GM13976 (cell line): Measurements from ENCODE around the gene ABCA7.
"Not testable (repeated sequence)": the region's sequence is repeated elsewhere in the genome, so short reads cannot be mapped to it uniquely, and the experiment has no call there.

Source experiments
- DNase-seq: peaks from one replicate; pipeline ENCODE4 v3.0.0; 2012; ENCODE audit warnings: low spot score
- CTCF ChIP-seq: IDR thresholded peaks from 2 replicates; pipeline ENCODE4 v1.5.1; 2012; ENCODE audit warnings: borderline replicate concordance, mild to moderate bottlenecking; ENCODE audit not compliant: insufficient read depth; ENCODE audit errors: extremely low read depth, missing control alignments, control extremely low read depth
- in situ Hi-C: fragments of 300-500 bp; cut with MboI; formaldehyde crosslinking; loops from one replicate; pipeline ENCODE4 v1.12.0; 2022; ENCODE audit warnings: low sequenced_read_pairs, mixed read lengths, inconsistent platforms; ENCODE audit not compliant: unreplicated experiment

The ABCA7 gene

GRCh38 chr19:1017906-1018305 is 22.0 kb upstream of the ABCA7 start:
- in situ Hi-C loops = no loop called here
- no peak for DNase-seq
- TF ChIP-seq CTCF = no peak

GRCh38 chr19:1018393-1018792 is 21.5 kb upstream of the ABCA7 start:
- no peak for TF ChIP-seq CTCF
- in situ Hi-C loops = no loop called here

GRCh38 chr19:1018932-1019615 is 20.8 kb upstream of the ABCA7 start:
- in situ Hi-C loops = no loop called here

More at GRCh38 chr19:1018393-1018792, 21.5 kb upstream of the ABCA7 start:
- no peak for DNase-seq

GRCh38 chr19:1019616-1019961 is 20.3 kb upstream of the ABCA7 start:
- DNase-seq = no peak
- in situ Hi-C loops = no loop called here
- no peak for TF ChIP-seq CTCF

More at GRCh38 chr19:1018932-1019615, 20.8 kb upstream of the ABCA7 start:
- TF ChIP-seq CTCF = no peak
- no peak for DNase-seq

- in situ Hi-C loops = no loop called here
- no peak for TF ChIP-seq CTCF
- no peak for DNase-seq
These were observed 19.7 kb upstream of the ABCA7 start for GRCh38 chr19:1019980-1020867.

- in situ Hi-C loops = no loop called here
- DNase-seq = peak; percentile 98
These were observed 19.0 kb upstream of the ABCA7 start, which contains the start of gene TMEM259 for GRCh38 chr19:1020868-1021425. Gene TMEM259 (minus strand): TSS chr19:1021123. CDS start chr19:1020996, 127 bp downstream.

GRCh38 chr19:1023883-1024188 is 16.1 kb upstream of the ABCA7 start:
- DNase-seq, in situ Hi-C loops: not testable (repeated sequence)

More at GRCh38 chr19:1020868-1021425, 19.0 kb upstream of the ABCA7 start, which contains the start of gene TMEM259:
- no peak for TF ChIP-seq CTCF

- in situ Hi-C loops, DNase-seq: not testable (repeated sequence)
These were observed 14.8 kb upstream of the ABCA7 start for GRCh38 chr19:1025080-1025479.
